ENCODE measurements around the gene ARPC1B.
"Not testable (repeated sequence)": the region's sequence is repeated elsewhere in the genome, so short reads cannot be mapped to it uniquely, and the experiment has no call there.

DNA sequence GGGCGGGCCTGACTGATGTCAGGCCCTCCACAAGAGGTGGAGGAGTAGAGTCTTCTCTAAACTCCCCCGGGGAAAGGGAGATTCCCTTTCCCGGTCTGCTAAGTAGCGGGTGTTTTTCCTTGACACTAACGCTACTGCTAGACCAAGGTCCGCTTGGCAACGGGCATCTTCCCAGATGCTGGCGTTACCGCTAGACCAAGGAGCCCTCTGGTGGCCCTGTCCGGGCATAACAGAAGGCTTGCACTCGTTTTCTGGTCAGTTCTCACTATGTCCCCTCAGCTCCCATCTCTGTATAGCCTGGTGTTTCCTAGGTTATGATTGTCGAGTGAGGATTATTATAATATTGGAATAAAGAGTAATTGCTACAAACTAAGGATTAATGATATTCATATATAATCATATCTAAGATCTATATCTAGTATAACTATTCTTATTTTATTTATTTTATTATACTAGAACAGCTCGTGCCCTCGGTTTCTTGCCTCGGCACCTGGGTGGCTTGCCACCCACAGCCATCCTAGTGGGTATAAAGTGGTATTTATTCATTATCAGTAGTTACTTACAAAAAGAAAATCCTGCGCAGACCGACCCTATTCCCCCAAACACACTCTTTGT, 41.1 kb downstream of the ARPC1B start:
- TF ChIP-seq CTCF (IDR thresholded peaks at IDR 0.05), result peak; percentile 62
- not testable (repeated sequence) for TF ChIP-seq EZH2 (IDR thresholded peaks at IDR 0.05; ENCODE audit: borderline replicate concordance, insufficient read depth, low read depth, low read length, poor library complexity, severe bottlenecking)

All from B cell (primary cell).